GM12874 (cell line): ENCODE results near the gene DLX1.

Experiments
- TF ChIP-seq, protein P1 (sequence below): IDR thresholded peaks from 2 replicates; pipeline ENCODE4 v1.5.1; 2011; ENCODE audit warnings: low read depth, mild to moderate bottlenecking, control low read depth, low read length, moderate library complexity; ENCODE audit not compliant: insufficient read depth

Gene DLX1

GRCh38 chr2:172090044-172090961, 5.0 kb downstream of the DLX1 start:
- TF ChIP-seq, protein P1, sequence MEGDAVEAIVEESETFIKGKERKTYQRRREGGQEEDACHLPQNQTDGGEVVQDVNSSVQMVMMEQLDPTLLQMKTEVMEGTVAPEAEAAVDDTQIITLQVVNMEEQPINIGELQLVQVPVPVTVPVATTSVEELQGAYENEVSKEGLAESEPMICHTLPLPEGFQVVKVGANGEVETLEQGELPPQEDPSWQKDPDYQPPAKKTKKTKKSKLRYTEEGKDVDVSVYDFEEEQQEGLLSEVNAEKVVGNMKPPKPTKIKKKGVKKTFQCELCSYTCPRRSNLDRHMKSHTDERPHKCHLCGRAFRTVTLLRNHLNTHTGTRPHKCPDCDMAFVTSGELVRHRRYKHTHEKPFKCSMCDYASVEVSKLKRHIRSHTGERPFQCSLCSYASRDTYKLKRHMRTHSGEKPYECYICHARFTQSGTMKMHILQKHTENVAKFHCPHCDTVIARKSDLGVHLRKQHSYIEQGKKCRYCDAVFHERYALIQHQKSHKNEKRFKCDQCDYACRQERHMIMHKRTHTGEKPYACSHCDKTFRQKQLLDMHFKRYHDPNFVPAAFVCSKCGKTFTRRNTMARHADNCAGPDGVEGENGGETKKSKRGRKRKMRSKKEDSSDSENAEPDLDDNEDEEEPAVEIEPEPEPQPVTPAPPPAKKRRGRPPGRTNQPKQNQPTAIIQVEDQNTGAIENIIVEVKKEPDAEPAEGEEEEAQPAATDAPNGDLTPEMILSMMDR, result no peak

DNA sequence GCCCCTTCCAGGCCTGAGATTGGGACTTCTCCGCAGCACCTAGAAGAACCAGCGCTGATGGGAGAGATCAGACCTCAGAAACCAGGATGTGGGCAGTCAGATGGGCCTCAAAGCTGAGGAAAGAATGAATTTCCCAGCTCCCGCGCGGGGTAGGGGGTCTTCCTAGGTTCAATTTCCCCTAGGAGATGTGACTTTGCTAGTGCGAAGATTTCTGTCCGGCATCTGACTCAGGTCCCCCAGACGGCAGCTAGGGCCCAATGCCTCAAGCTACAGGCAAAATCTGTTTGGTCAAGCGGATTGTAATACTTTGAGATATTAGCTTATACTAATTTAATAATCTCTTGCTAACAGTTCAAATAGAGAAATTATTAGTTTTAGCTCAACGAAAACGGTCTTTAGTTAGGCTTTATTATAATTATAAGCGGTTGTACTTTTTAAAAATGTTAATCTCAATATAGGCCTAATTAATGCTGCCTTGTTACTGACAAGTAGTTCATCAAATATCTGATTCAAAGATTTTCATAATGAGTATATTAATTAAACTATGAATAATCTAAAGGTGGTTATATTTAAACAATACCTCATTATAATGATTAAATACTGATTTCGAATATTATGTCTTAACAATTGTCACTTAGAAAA, 5.8 kb downstream of the DLX1 start:
- TF ChIP-seq, protein P1, result no peak

- TF ChIP-seq, protein P1, result no peak
These were observed 6.7 kb downstream of the DLX1 start for GRCh38 chr2:172091761-172092566.

DNA sequence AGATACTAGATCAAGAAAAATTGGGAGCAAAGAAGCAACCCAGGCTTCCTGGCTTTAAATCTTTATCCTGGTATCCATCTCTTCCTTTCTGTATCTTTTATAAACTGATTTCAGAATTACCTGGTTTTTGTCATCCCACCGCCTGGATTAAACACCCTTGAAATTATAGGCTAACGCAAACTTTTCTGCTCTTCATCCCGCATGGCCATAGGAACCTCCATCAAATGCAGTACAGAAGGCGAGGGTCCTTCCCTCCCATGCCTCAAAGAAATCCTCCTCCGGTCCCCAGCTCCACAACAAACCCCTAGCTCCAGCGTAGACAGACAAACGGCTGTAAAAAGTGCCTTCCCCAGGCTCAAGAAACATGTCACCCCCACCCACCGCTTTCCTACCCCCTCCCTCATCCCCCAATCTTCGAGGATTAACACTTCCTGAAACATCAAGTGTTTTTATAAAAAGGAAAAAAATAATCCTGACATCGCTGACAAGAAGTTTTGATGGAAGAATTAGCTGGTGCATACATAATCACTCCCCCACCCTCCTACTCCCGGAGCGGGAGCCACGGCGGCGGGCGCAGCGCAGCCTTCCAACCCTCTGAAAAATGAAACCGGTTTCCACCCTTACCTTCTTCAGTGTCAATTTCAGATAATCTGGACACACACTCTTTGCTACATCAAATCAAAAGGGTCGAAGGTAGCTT, 7.6 kb downstream of the DLX1 start:
- TF ChIP-seq, protein P1, result no peak

- TF ChIP-seq, protein P1, result no peak
These were observed 8.3 kb downstream of the DLX1 start for GRCh38 chr2:172093416-172094293.

DNA sequence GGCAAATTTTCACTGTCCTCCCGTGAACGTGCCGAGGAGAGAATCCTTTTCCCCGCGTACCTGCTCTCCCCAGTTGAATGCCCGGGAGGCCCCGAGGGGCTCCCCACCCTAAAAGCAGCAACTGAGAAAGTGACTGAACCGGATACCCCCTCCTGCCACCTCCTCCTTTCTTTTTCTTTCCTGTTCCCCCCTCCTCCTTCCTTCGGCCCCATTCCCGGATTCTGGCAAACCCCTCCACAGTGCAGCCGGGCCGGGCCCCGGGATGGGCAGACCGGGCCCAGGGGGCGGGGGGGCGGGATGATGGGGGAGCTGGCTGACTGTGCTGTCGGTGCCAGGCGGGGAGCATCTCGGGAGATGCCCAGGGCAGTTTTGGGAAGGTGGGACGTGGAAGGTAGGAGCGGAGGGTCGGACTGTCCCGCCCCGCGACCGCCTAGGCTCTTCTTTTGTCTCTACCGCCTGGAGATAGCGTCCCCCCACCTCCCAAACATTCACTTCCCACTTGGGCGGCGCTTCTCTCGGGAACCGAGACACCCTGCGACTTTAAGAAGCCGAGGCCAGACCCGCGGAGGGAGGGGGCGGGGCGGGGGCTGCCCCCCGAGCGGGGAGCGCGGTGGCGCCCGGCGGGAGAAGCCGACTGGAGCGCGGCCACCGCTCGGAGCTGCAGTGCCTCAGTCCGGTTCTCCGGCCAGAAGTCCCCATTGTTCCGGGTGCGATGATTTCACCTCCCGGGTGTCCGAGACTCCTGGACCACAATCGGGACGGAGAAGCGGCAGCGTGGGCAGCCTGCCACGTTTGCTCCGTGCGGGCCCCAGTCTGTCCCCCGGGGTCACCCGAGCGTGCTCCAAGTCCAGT, 9.2 kb downstream of the DLX1 start:
- TF ChIP-seq, protein P1, result no peak
